ENCODE data around the gene SYT3. TPM values are rescaled to one million over a fixed set of nuclear protein-coding genes. Genes with fewer than 3 reads are reported as not detected.

Gene SYT3
- total and polyA plus RNA-seq, 4 donors, result not detected

- H3K27me3 ChIP-seq (ENCODE audit: control insufficient read depth in 4 of 4, insufficient read depth in 4 of 4, low read length in 3 of 4), result peaks cover 0 to 5% (median 2%) of the 10 kb centered on the region in 4 donors
These were observed 33.4 kb upstream of the SYT3 start for GRCh38 chr19:50673118-50673517.

DNA sequence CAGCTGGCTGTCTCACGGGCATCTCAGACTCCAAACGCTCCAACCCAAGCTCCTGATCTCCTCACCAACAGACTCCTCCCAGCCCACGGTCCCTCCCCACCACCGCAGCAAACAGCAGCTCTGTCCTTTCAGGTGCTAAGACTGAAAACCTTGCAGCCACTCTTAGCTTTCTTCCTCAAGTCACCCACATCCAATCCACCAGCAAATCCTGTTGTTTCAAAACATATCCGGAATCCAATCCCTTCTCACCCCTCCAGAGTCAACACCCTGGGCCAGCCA, 30.4 kb upstream of the SYT3 start:
- H3K27me3 ChIP-seq (ENCODE audit: control insufficient read depth in 4 of 4, insufficient read depth in 4 of 4, low read length in 3 of 4), result peaks cover 0 to 5% (median 3%) of the 10 kb centered on the region in 4 donors
- TF ChIP-seq HNF4G (IDR thresholded peaks at IDR 0.05) (no peak), RXRA (IDR thresholded peaks at IDR 0.05) (no peak), FOXA1 (IDR thresholded peaks at IDR 0.05) (no peak), CTCF (IDR thresholded peaks at IDR 0.05; ENCODE audit: low read depth, low read length, missing input control) (no peak), JUND (IDR thresholded peaks at IDR 0.05) (no peak), GABPA (IDR thresholded peaks at IDR 0.05 in 1 of 2, conservative IDR thresholded peaks at IDR 0.05 in 1 of 2) (no peak), ATF3 (IDR thresholded peaks at IDR 0.05) (no peak), SP1 (IDR thresholded peaks at IDR 0.05) (no peak)
- TF ChIP-seq, protein P1, sequence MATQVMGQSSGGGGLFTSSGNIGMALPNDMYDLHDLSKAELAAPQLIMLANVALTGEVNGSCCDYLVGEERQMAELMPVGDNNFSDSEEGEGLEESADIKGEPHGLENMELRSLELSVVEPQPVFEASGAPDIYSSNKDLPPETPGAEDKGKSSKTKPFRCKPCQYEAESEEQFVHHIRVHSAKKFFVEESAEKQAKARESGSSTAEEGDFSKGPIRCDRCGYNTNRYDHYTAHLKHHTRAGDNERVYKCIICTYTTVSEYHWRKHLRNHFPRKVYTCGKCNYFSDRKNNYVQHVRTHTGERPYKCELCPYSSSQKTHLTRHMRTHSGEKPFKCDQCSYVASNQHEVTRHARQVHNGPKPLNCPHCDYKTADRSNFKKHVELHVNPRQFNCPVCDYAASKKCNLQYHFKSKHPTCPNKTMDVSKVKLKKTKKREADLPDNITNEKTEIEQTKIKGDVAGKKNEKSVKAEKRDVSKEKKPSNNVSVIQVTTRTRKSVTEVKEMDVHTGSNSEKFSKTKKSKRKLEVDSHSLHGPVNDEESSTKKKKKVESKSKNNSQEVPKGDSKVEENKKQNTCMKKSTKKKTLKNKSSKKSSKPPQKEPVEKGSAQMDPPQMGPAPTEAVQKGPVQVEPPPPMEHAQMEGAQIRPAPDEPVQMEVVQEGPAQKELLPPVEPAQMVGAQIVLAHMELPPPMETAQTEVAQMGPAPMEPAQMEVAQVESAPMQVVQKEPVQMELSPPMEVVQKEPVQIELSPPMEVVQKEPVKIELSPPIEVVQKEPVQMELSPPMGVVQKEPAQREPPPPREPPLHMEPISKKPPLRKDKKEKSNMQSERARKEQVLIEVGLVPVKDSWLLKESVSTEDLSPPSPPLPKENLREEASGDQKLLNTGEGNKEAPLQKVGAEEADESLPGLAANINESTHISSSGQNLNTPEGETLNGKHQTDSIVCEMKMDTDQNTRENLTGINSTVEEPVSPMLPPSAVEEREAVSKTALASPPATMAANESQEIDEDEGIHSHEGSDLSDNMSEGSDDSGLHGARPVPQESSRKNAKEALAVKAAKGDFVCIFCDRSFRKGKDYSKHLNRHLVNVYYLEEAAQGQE (IDR thresholded peaks at IDR 0.05), result no peak

More at GRCh38 chr19:50673118-50673517, 33.4 kb upstream of the SYT3 start:
- Histone ChIP-seq H3K9ac (ENCODE audit: low read depth in 1 of 2, low read length in 2 of 2) (no peak overlapping the region), H3K9me3 (ENCODE audit: control insufficient read depth in 4 of 4, low read length in 3 of 4) (peaks cover 0 to 4% (median 3%) of the 10 kb centered on the region in 4 donors), H3K4me1 (ENCODE audit: control insufficient read depth in 4 of 4, insufficient read depth in 4 of 4, low read length in 3 of 4) (no peaks in the 10 kb centered on the region), H3K36me3 (ENCODE audit: control insufficient read depth in 4 of 4, insufficient read depth in 3 of 4, low read depth in 1 of 4, low read length in 3 of 4) (no peaks in the 10 kb centered on the region), H3K4me3 (ENCODE audit: low read depth in 1 of 3, low read length in 3 of 3) (no peak overlapping the region), H3K27ac (ENCODE audit: low read depth in 1 of 2, low read length in 2 of 2) (no peak overlapping the region)
- WGBS, result 21% methylated on average over 15 of the region's 15 CpGs
- TF ChIP-seq CTCF (IDR thresholded peaks at IDR 0.05; ENCODE audit: low read depth, low read length, missing input control) (no peak), EGR1 (IDR thresholded peaks at IDR 0.05; ENCODE audit: low read depth in 2 of 2) (no peak), SP1 (IDR thresholded peaks at IDR 0.05) (no peak), RAD21 (IDR thresholded peaks at IDR 0.05) (no peak), HNF4A (conservative IDR thresholded peaks at IDR 0.05) (no peak), HNF4G (IDR thresholded peaks at IDR 0.05) (no peak), FOXA2 (IDR thresholded peaks at IDR 0.05) (no peak), YY1 (IDR thresholded peaks at IDR 0.05) (no peak), ATF3 (IDR thresholded peaks at IDR 0.05) (no peak), RXRA (IDR thresholded peaks at IDR 0.05) (no peak), JUND (IDR thresholded peaks at IDR 0.05) (no peak), TAF1 (conservative IDR thresholded peaks at IDR 0.05) (no peak), NR2F2 (IDR thresholded peaks at IDR 0.05) (no peak), GABPA (IDR thresholded peaks at IDR 0.05 in 1 of 2, conservative IDR thresholded peaks at IDR 0.05 in 1 of 2) (no peak)
- TF ChIP-seq, protein P2, sequence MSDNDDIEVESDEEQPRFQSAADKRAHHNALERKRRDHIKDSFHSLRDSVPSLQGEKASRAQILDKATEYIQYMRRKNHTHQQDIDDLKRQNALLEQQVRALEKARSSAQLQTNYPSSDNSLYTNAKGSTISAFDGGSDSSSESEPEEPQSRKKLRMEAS (IDR thresholded peaks at IDR 0.05), result no peak
- TF ChIP-seq, protein P1 (IDR thresholded peaks at IDR 0.05), result no peak
- DNase-seq (ENCODE audit: low spot score), result no peak

More for the DNA sequence above, 30.4 kb upstream of the SYT3 start:
- Histone ChIP-seq H3K27ac (ENCODE audit: low read depth in 1 of 2, low read length in 2 of 2) (no peak overlapping the region), H3K36me3 (ENCODE audit: control insufficient read depth in 4 of 4, insufficient read depth in 3 of 4, low read depth in 1 of 4, low read length in 3 of 4) (no peaks in the 10 kb centered on the region), H3K9me3 (ENCODE audit: control insufficient read depth in 4 of 4, low read length in 3 of 4) (no peaks in the 10 kb centered on the region), H3K4me3 (ENCODE audit: low read depth in 1 of 3, low read length in 3 of 3) (no peak overlapping the region), H3K9ac (ENCODE audit: low read depth in 1 of 2, low read length in 2 of 2) (no peak overlapping the region), H3K4me1 (ENCODE audit: control insufficient read depth in 4 of 4, insufficient read depth in 4 of 4, low read length in 3 of 4) (peaks cover 0 to 5% (median 0%) of the 10 kb centered on the region in 4 donors)
- WGBS, result 24% methylated on average over 5 of the region's 5 CpGs
- DNase-seq (ENCODE audit: low spot score), result no peak
